ENCODE data around the gene CARD9.

GRCh38 chr9:136395345-136396218, 22.1 kb upstream of the CARD9 start:
- no peak for TF ChIP-seq POLR2A (IDR thresholded peaks at IDR 0.05; ENCODE audit: low read length)
- TF ChIP-seq GATA1 (IDR thresholded peaks at IDR 0.05; ENCODE audit: low read depth, low read length), result no peak

Data from erythroblast (primary cell).